ENCODE measurements around the gene KCNH8.

GRCh38 chr3:19540464-19540863 is 392.2 kb downstream of the KCNH8 start:
- TF ChIP-seq POLR2A (IDR thresholded peaks at IDR 0.05) (no peak), CTCF (IDR thresholded peaks at IDR 0.05) (no peak)
